K562 (cell line): ENCODE results near the gene CSNK1D. TPM values are rescaled to one million over a fixed set of nuclear protein-coding genes. Genes with fewer than 3 reads are reported as not detected.

Experiments used
- BCLAF1 ChIP-seq, 2 experiments: fragments of 450-650 bp in 1 of 2; IDR thresholded peaks; 2 replicates each; pipeline ENCODE4 v1.6.1; 2011 to 2017; ENCODE audit warnings: low read depth in 2 of 2, antibody characterized with exemption in 1 of 2, borderline replicate concordance in 1 of 2, low read length in 1 of 2, mild to moderate bottlenecking in 1 of 2, mixed read lengths in 1 of 2; ENCODE audit not compliant: control insufficient read depth in 1 of 2
- E2F1 ChIP-seq: sonication (generic); formaldehyde crosslinking; IDR thresholded peaks from 2 replicates; pipeline ENCODE4 v1.8.1; 2023; ENCODE audit warnings: mild to moderate bottlenecking, missing genetic modification reagents, moderate library complexity
- HINFP ChIP-seq: fragments of 450-650 bp; conservative IDR thresholded peaks from 2 replicates; pipeline ENCODE4 v1.6.1; 2016; ENCODE audit warnings: missing genetic modification characterization, low read depth, mild to moderate bottlenecking, control low read depth, missing compliant biosample characterization
- KAT7 ChIP-seq: sonication (generic); formaldehyde crosslinking; IDR thresholded peaks from 2 replicates; pipeline ENCODE4 v1.8.0; 2022; ENCODE audit warnings: missing genetic modification reagents, mild to moderate bottlenecking, borderline replicate concordance
- MTA2 ChIP-seq: fragments of 450-650 bp; IDR thresholded peaks from 2 replicates; pipeline ENCODE4 v1.6.1; 2016; ENCODE audit warnings: low read depth
- NR2F6 ChIP-seq: fragments of 450-650 bp; formaldehyde crosslinking; IDR thresholded peaks from 2 replicates; pipeline ENCODE4 v1.4.0; 2020; ENCODE audit warnings: mild to moderate bottlenecking
- RAD21 ChIP-seq, 2 experiments: fragments of 250-450 bp in 1 of 2; fragments of 450-650 bp in 1 of 2; sonication (Bioruptor Pico) in 1 of 2; formaldehyde crosslinking in 1 of 2; IDR thresholded peaks in 1 of 2; conservative IDR thresholded peaks in 1 of 2; 2 replicates each; pipeline versions ENCODE4 v1.4.0 to v1.8.0; 2020 to 2022; ENCODE audit warnings: mild to moderate bottlenecking in 2 of 2, moderate library complexity in 1 of 2
- RNF2 ChIP-seq: sonication (generic); IDR thresholded peaks from 2 replicates; pipeline ENCODE4 v1.6.1; 2016
- TAF7 ChIP-seq: fragments of 450-650 bp; IDR thresholded peaks from 2 replicates; pipeline ENCODE4 v1.6.1; 2016; ENCODE audit warnings: missing genetic modification characterization, missing compliant biosample characterization
- TFAM ChIP-seq: fragments of 250-450 bp; sonication (Bioruptor Pico); conservative IDR thresholded peaks from 2 replicates; pipeline ENCODE4 v1.5.0; 2021; ENCODE audit warnings: mild to moderate bottlenecking, moderate library complexity
- TOE1 ChIP-seq, 2 experiments: fragments of 450-650 bp in 1 of 2; sonication (generic) in 1 of 2; formaldehyde crosslinking in 1 of 2; IDR thresholded peaks; 2 replicates each; pipeline versions ENCODE4 v1.7.1 to v1.8.0; 2016 to 2022; ENCODE audit warnings: borderline replicate concordance in 2 of 2, mild to moderate bottlenecking in 2 of 2, antibody characterized with exemption in 1 of 2, inconsistent platforms in 1 of 2, low read depth in 1 of 2, missing genetic modification reagents in 1 of 2, moderate library complexity in 1 of 2
- ZNF589 ChIP-seq: fragments of 200-800 bp; sonication (Bioruptor generic); IDR thresholded peaks from 2 replicates; pipeline ENCODE4 v1.6.1; 2016; ENCODE audit warnings: low read depth, missing genetic modification characterization, missing compliant biosample characterization
- ZNF668 ChIP-seq: fragments of 250-450 bp; sonication (Bioruptor Pico); IDR thresholded peaks from 2 replicates; pipeline ENCODE4 v1.8.0; 2022; ENCODE audit warnings: mild to moderate bottlenecking, inconsistent platforms
- polyA plus RNA-seq, 8 experiments: library from polyadenylated mRNA; depleted of rRNA in 4 of 8; stranded (reverse) in 5 of 8; unstranded in 3 of 8; fragments of >200 nt; fragmentation: Nextera tagmentation in 2 of 8; fragmentation: Illumina TruSeq in 1 of 8; extraction: Ambion mirVana in 2 of 8; extraction: Trizol in 1 of 8; gene quantifications; 2 replicates each; pipeline versions ENCODE4 v1.2.1 to v1.2.3, GENCODE V29; 2011 to 2014; ENCODE audit warnings: inconsistent platforms in 1 of 8, missing spikeins in 1 of 8
- total RNA-seq, 7 experiments: library from RNA; depleted of rRNA in 6 of 7; stranded (reverse); fragments of >200 nt in 6 of 7; fragmentation: Illumina TruSeq in 2 of 7; extraction: Trizol in 2 of 7; gene quantifications; 2 replicates each; pipeline versions ENCODE4 v1.2.1 to v1.2.3, GENCODE V29; 2011 to 2021; ENCODE audit warnings: low replicate concordance in 1 of 7
- TF ChIP-seq, protein P1 (sequence below): IDR thresholded peaks from 2 replicates; pipeline ENCODE4 v1.6.1; 2014; ENCODE audit warnings: antibody characterized with exemption
- TF ChIP-seq, protein P2 (sequence below): fragments of 150-350 bp; IDR thresholded peaks from 2 replicates; pipeline ENCODE4 v1.6.1; 2014; ENCODE audit warnings: low read depth, mild to moderate bottlenecking, low read length, borderline replicate concordance

The CSNK1D gene
- total and polyA plus RNA-seq, 9 of the 15 experiments (the other 6 are each of a cell fraction or from before 2014, with no cell fraction given): 6.5 to 133 (median 41.3) TPM

DNA sequence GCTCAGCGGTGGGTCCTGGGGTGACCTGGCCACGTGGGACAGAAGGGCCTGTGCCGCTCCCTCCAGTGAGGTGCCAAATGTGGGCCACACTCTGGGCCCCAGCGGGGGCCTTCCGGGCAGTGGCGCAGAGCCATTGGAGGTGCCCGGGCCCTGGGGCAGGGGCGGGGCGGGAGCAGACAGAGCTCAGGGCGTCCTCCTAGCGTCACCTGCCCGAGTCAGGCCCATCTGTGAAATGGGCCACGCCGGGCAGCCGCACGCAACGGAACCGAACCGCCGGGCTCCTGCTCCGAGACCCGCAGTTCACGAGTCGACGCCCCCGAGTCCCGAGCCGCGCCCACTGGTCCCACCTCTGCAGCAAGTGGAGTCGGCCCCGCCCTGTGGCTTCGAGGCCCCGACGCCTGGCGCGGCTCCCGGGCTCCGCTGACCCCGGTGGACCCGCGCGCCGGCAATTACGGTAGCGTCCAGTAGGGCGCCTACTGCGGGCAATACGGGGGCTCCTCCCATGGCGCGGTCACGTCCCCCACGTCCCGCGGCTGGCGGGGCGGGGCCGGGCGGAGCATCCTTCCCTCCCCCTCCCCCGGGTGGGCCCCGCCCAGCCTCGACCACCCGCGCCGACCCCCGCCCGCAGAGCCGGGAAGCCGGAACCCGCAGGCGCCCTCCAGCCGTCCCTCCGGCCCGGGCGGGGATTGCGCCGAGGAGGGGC, 42.7 kb downstream of the CSNK1D start (continued):
- TF ChIP-seq TFAM (CRISPR knock-in tag): no peak
- TF ChIP-seq HINFP (tag): no peak
- no peak for TF ChIP-seq NR2F6 (CRISPR knock-in tag)
- no peak for TF ChIP-seq RAD21 (CRISPR knock-in tag; conservative IDR thresholded peaks at IDR 0.05 in 1 of 2, IDR thresholded peaks at IDR 0.05 in 1 of 2)
- TF ChIP-seq TOE1 (IDR thresholded peaks at IDR 0.05; ENCODE audit: borderline replicate concordance): peak; percentile 74; the same call in 1 of the 2 replicates
- TF ChIP-seq TOE1 (CRISPR knock-in tag; IDR thresholded peaks at IDR 0.05; ENCODE audit: borderline replicate concordance, low read depth): no peak
- TF ChIP-seq KAT7: peak; percentile 38; the same call in 1 of the 2 replicates
- TF ChIP-seq RNF2: peak; percentile 94
- no peak for TF ChIP-seq MTA2
- TF ChIP-seq ZNF668: peak; percentile 87; the same call in 1 of the 2 replicates
- TF ChIP-seq, protein P1, sequence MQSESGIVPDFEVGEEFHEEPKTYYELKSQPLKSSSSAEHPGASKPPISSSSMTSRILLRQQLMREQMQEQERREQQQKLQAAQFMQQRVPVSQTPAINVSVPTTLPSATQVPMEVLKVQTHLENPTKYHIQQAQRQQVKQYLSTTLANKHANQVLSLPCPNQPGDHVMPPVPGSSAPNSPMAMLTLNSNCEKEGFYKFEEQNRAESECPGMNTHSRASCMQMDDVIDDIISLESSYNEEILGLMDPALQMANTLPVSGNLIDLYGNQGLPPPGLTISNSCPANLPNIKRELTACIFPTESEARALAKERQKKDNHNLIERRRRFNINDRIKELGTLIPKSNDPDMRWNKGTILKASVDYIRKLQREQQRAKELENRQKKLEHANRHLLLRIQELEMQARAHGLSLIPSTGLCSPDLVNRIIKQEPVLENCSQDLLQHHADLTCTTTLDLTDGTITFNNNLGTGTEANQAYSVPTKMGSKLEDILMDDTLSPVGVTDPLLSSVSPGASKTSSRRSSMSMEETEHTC: no peak
- peak; percentile 76 for TF ChIP-seq E2F1
- no peak for TF ChIP-seq TAF7 (tag)
- TF ChIP-seq, protein P2, sequence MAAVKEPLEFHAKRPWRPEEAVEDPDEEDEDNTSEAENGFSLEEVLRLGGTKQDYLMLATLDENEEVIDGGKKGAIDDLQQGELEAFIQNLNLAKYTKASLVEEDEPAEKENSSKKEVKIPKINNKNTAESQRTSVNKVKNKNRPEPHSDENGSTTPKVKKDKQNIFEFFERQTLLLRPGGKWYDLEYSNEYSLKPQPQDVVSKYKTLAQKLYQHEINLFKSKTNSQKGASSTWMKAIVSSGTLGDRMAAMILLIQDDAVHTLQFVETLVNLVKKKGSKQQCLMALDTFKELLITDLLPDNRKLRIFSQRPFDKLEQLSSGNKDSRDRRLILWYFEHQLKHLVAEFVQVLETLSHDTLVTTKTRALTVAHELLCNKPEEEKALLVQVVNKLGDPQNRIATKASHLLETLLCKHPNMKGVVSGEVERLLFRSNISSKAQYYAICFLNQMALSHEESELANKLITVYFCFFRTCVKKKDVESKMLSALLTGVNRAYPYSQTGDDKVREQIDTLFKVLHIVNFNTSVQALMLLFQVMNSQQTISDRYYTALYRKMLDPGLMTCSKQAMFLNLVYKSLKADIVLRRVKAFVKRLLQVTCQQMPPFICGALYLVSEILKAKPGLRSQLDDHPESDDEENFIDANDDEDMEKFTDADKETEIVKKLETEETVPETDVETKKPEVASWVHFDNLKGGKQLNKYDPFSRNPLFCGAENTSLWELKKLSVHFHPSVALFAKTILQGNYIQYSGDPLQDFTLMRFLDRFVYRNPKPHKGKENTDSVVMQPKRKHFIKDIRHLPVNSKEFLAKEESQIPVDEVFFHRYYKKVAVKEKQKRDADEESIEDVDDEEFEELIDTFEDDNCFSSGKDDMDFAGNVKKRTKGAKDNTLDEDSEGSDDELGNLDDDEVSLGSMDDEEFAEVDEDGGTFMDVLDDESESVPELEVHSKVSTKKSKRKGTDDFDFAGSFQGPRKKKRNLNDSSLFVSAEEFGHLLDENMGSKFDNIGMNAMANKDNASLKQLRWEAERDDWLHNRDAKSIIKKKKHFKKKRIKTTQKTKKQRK: no peak
- TF ChIP-seq BCLAF1 (IDR thresholded peaks at IDR 0.05; ENCODE audit: borderline replicate concordance in 1 of 2, control insufficient read depth in 1 of 2, low read depth in 2 of 2, low read length in 1 of 2): no peak
- no peak for TF ChIP-seq ZNF589 (CRISPR knock-in tag)
